GM21723 (cell line): Measurements from ENCODE around the gene MIEF1.
"Not testable (repeated sequence)": the region's sequence is repeated elsewhere in the genome, so short reads cannot be mapped to it uniquely, and the experiment has no call there.

ENCODE experiments used
- ATAC-seq: cut with Tn5 transposase; IDR thresholded peaks from one replicate; pipeline ENCODE4 v1.9.1; 2021; ENCODE audit warnings: mild to moderate bottlenecking, moderate library complexity; ENCODE audit not compliant: unreplicated experiment

Gene MIEF1

GRCh38 chr22:39512026-39512425 lies 9.9 kb downstream of the MIEF1 start:
- no peak for ATAC-seq

- no peak for ATAC-seq
Measured at GRCh38 chr22:39513791-39514190, 11.7 kb downstream of the MIEF1 start.

GRCh38 chr22:39514373-39514973 lies 12.4 kb downstream of the MIEF1 start:
- no peak for ATAC-seq

GRCh38 chr22:39515266-39516050 lies 13.4 kb downstream of the MIEF1 start:
- ATAC-seq: no peak

GRCh38 chr22:39517470-39517869 lies 15.4 kb downstream of the MIEF1 start:
- no peak for ATAC-seq

GRCh38 chr22:39518144-39518786 lies 16.2 kb downstream of the MIEF1 start:
- no peak for ATAC-seq

- no peak for ATAC-seq
Measured at GRCh38 chr22:39518996-39519680, 17.0 kb downstream of the MIEF1 start.

GRCh38 chr22:39519681-39520225 lies 17.7 kb downstream of the MIEF1 start:
- ATAC-seq: peak; percentile 71

- ATAC-seq: peak; percentile 41
Measured at GRCh38 chr22:39520226-39521105, 18.4 kb downstream of the MIEF1 start, which contains the start of gene ATF4. ATF4 (plus strand) TSS chr22:39520562; CDS start chr22:39521446, 884 bp downstream.

- ATAC-seq: peak; percentile 28
Measured at GRCh38 chr22:39521106-39521885, 19.2 kb downstream of the MIEF1 start.

- ATAC-seq: not testable (repeated sequence)
Measured at GRCh38 chr22:39522091-39522490, 20.0 kb downstream of the MIEF1 start.

- no peak for ATAC-seq
Measured at GRCh38 chr22:39522567-39523300, 20.6 kb downstream of the MIEF1 start.

GRCh38 chr22:39524089-39524752 lies 22.1 kb downstream of the MIEF1 start:
- no peak for ATAC-seq

- ATAC-seq: no peak
Measured at GRCh38 chr22:39524753-39525657, 22.9 kb downstream of the MIEF1 start.

- ATAC-seq: no peak
Measured at GRCh38 chr22:39525658-39525975, 23.5 kb downstream of the MIEF1 start.

- ATAC-seq: no peak
Measured at GRCh38 chr22:39526736-39527171, 24.7 kb downstream of the MIEF1 start.

GRCh38 chr22:39527481-39527961 lies 25.4 kb downstream of the MIEF1 start:
- no peak for ATAC-seq
